ENCODE measurements around the gene SOX14. TPM values are rescaled to one million over a fixed set of nuclear protein-coding genes. Genes with fewer than 3 reads are reported as not detected.

The SOX14 gene
- total RNA-seq, 4 donors from 2014 or later: not detected

- H3K27ac ChIP-seq: no peak overlapping the region
- peaks cover 0 to 1% (median 0%) of the 10 kb centered on the region in 3 donors for H3K9me3 ChIP-seq
- 81 to 86% methylated on average over 2 of the region's 2 CpGs for WGBS, 2 donors
- H3K36me3 ChIP-seq: no peaks in the 10 kb centered on the region
- TF ChIP-seq CTCF (IDR thresholded peaks at IDR 0.05): no peak
- TF ChIP-seq POLR2A (IDR thresholded peaks at IDR 0.05): no peak
- H3K4me3 ChIP-seq: no peak overlapping the region
- DNase-seq: no peak
- intact Hi-C loops (cut with DNase I): no loop called here
- no peaks in the 10 kb centered on the region for H3K4me1 ChIP-seq
- H3K27me3 ChIP-seq: peaks cover 0 to 50% (median 0%) of the 10 kb centered on the region in 4 donors
These were observed 20.5 kb upstream of the SOX14 start for GRCh38 chr3:137743608-137744007.

DNA sequence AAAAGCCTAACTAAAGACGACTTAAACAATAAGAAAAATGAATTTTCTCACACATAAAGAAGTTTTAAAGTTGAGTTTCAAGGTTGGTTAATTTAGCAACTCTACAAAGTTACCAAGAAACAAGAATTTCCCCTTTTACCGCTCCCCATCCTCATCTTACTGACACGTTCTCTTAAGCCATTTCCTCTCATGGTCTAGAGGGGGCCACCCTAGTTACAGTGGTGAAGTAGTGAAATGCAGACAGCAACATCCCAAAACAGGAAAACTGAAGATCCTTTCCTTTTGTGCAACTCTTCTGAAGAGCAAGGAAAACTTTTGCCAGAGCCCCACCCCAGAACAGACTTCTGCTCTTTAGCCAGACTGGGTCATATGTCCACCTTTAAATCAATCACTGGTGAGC is 17.3 kb upstream of the SOX14 start:
- intact Hi-C loops (cut with DNase I): no loop called here
- Histone ChIP-seq H3K4me3 (no peak overlapping the region), H3K36me3 (no peaks in the 10 kb centered on the region), H3K4me1 (no peaks in the 10 kb centered on the region), H3K27me3 (peaks cover 0 to 81% (median 0%) of the 10 kb centered on the region in 4 donors), H3K9me3 (no peaks in the 10 kb centered on the region), H3K27ac (no peak overlapping the region)
- no peak for DNase-seq
- TF ChIP-seq CTCF (IDR thresholded peaks at IDR 0.05): no peak
- 28 to 33% methylated on average over 3 of the region's 3 CpGs for WGBS, 2 donors

DNA sequence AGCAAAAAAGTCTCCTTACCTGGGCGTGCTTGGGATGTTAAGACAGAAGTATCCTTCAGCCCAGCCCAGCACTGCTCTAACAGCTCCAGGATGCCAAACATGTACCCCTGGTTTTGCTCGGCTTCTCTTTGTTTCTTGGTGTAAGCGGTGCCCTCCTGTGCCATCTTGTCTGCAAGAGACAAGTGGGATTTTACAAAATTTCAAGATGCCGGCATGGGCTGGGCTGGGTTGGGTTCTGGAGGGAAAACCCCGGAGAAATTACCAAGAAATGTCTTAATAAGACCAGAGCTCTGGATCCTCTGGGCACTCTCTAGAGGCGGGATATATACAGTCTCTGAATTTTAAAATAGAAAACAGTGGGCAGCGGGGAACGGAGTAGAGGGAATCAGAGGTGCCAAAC is 4.6 kb upstream of the SOX14 start:
- Histone ChIP-seq H3K4me1 (peaks cover 11 to 35% (median 14%) of the 10 kb centered on the region in 3 donors), H3K9me3 (peaks cover 0 to 8% (median 0%) of the 10 kb centered on the region in 3 donors), H3K27me3 (peaks cover 10 to 86% (median 21%) of the 10 kb centered on the region in 4 donors), H3K4me3 (no peak overlapping the region), H3K27ac (no peak overlapping the region), H3K36me3 (no peaks in the 10 kb centered on the region)
- TF ChIP-seq POLR2A (IDR thresholded peaks at IDR 0.05) (no peak), CTCF (IDR thresholded peaks at IDR 0.05) (no peak)
- DNase-seq: no peak
- intact Hi-C loops (cut with DNase I): no loop called here
- WGBS, 2 donors: 23 to 27% methylated on average over 8 of the region's 8 CpGs

DNA sequence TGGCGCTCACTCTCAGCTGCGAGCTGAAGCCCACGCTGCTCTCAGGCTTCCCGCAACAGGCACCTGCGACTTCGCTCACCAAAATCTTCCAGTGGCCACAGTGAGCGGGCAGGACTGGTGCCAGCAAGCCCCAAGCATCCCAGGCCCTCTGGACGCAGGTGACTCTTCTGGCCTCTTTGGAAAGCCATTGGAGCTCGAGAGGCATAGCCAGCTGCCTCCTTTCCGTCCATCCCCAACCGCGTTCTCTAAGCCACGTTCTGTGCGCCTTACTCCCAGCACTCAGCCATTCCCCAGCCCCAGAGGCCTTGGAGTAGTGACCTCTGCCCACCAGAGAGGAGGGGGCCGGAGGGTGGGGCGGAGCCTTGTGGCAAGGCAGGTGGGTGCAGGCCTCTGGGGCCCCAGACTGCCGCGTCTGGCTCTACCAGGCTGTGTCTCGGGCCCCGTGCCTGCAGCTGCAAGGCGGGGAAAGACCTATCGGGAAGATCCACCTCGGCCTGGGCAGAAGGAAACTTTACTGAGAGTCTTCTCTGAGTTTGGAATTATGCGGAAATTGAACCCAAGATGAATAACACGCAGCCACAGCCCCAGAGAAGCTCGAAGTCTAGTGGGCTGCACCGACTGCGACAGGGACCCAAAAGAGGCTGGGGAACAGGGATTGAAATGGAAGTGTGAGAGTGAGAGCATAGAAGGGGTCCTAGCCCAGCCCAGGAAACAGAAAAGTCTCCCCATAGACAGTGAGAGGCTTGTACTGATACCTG is 3.6 kb upstream of the SOX14 start:
- Histone ChIP-seq H3K27ac (no peak overlapping the region), H3K4me1 (peaks cover 13 to 45% (median 16%) of the 10 kb centered on the region in 3 donors), H3K27me3 (peaks cover 19 to 92% (median 29%) of the 10 kb centered on the region in 4 donors), H3K4me3 (no peak overlapping the region), H3K36me3 (no peaks in the 10 kb centered on the region), H3K9me3 (peaks cover 0 to under 1% (median 0%) of the 10 kb centered on the region in 3 donors)
- WGBS, 2 donors: 11 to 17% methylated on average over 7 to 16 of the region's 28 CpGs
- no peak for DNase-seq
- intact Hi-C loops (cut with DNase I): no loop called here
- TF ChIP-seq POLR2A (IDR thresholded peaks at IDR 0.05) (no peak), CTCF (IDR thresholded peaks at IDR 0.05) (no peak)

DNA sequence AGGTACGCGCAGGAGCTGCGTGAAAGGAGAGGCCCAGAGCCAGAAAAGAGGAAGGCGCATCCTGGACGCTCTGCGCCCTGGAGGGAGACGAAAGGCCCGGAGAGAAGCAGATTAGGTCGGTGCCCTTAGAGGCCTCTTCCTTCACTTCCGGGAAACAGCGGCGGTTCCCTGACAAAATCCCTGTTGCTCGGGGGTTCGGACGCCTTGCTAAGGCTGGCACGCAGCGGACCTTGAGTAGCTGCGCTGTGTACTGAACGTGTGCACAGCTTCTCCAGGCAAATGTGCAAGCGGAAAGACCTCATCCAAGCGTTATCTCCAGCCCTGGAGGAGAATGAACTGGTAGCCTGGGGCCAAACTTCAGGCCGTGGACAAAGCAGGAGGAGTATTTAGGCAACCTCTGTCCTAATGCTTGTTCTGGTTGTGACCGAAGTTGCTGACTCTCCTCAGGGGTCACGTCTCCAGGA is 3.0 kb upstream of the SOX14 start:
- no peaks in the 10 kb centered on the region for H3K9me3 ChIP-seq
- intact Hi-C loops (cut with DNase I): no loop called here
- 10 to 11% methylated on average over 12 to 22 of the region's 24 CpGs for WGBS, 2 donors
- no peak for DNase-seq
- peaks cover 19 to 96% (median 29%) of the 10 kb centered on the region in 4 donors for H3K27me3 ChIP-seq
- H3K4me1 ChIP-seq: peaks cover 13 to 47% (median 16%) of the 10 kb centered on the region in 3 donors
- H3K4me3 ChIP-seq: no peak overlapping the region
- TF ChIP-seq CTCF (IDR thresholded peaks at IDR 0.05): no peak
- no peaks in the 10 kb centered on the region for H3K36me3 ChIP-seq
- no peak overlapping the region for H3K27ac ChIP-seq

Data from esophagus squamous epithelium (tissue), 5 donors.